GM12892 (cell line): ENCODE data around the gene INTS11.

Experiments used
- DNase-seq: peaks from one replicate; pipeline ENCODE4 v3.0.0; 2011; ENCODE audit not compliant: insufficient read length
- FAIRE-seq: peaks from 2 replicates; lab custom pipeline; 2011; peaks lifted over from hg19 to GRCh38; lab: Jason Lieb, UNC
- POLR2A ChIP-seq: IDR thresholded peaks from 2 replicates; pipeline ENCODE4 v1.6.1; 2011; ENCODE audit warnings: low read depth, low read length, control low read depth
- POLR2AphosphoS5 ChIP-seq: IDR thresholded peaks from 2 replicates; pipeline ENCODE4 v1.6.1; 2011; ENCODE audit warnings: low read depth, low read length, control low read depth
- TAF1 ChIP-seq: IDR thresholded peaks from 2 replicates; pipeline ENCODE4 v1.6.1; 2011; ENCODE audit warnings: low read depth, mild to moderate bottlenecking, control low read depth, low read length, borderline replicate concordance

The INTS11 gene

DNA sequence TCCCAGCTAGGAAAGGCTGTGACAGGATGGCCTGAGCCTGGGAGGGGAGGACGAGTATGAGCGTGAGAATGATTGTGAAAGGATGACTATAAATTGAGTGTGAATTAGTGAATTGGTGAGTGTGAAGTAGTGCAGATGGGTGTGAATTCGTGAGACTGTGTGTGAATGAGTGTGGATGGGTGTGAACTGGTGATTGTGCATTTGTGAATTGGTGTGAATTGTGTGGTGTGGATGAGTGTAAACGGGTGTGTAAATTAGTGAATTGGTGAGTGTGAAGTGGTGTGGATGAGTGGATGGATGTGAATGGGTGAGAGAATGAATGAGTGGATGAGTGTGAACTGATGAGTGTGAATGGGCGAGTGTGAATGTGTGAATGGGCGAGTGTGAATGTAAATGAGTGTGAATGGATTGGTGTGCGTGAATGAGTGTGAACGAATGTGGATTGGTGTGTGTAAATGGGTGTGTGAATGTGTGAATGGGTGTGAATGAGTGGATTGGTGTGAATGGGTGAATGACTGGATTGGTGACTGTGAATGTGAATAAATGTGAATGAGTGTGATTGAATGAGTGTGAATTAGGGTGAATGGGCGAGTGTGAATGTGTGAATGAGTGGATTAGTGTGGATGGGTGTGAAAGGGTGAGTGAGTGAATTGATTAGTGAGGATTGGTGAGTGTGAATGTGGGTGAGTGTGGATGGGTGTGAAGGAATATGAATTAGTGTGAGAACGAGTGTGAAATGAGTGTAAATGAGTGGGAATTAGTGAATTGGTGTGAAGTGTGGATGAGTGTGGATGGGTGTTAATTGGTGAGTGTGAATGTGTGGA is 41.6 kb upstream of the INTS11 start:
- FAIRE-seq, result no peak
- no peak for DNase-seq
- TF ChIP-seq POLR2A, result no peak
- no peak for TF ChIP-seq TAF1
- TF ChIP-seq POLR2AphosphoS5, result no peak

DNA sequence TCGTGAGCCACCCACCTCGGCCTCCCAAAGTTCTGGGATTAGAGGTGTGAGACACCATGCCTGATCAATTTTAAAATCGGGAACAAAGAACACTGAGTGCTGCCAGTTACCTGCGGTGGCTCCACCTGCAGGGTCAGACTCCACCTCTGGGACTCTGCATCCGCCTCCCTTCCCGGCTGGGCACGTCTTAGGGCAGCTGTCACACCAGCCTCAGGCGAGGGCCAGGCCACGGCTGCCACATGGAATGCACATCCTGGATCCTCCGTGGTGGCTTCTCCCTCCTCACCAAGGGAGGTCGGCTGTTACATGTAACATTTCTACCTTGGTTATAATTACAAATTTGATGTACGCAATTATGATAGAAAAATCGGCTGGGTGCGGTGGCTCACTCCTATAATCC is 39.8 kb upstream of the INTS11 start:
- DNase-seq, result no peak
- no peak for FAIRE-seq
- TF ChIP-seq POLR2AphosphoS5 (no peak), POLR2A (no peak), TAF1 (no peak)

DNA sequence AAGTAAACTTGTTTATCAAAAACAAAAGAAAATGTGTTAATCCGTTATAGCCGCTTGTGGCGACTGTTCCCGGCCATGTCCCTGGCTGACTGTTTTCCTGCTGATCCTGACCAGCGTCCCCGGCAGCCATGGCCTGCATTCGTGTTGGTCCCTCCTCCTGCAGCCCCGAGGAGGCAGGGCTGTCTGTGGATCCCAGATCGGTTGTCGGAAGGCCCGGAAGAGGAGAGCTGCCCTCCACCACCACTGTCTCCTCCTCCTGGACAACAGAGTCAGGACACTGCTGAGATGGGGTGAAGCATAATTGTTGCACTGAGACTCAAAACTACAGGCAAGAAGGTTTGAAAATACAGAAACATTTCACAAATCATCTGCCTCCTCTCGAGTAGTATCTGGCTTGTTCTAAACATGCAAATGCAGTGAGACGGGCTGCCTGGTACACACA is 37.5 kb upstream of the INTS11 start:
- DNase-seq (no peak), FAIRE-seq (no peak)
- no peak for TF ChIP-seq TAF1
- TF ChIP-seq POLR2AphosphoS5, result no peak
- TF ChIP-seq POLR2A, result no peak

- no peak for TF ChIP-seq POLR2A
- TF ChIP-seq TAF1, result no peak
- TF ChIP-seq POLR2AphosphoS5, result no peak
- no peak for FAIRE-seq
- DNase-seq, result no peak
These were observed 36.9 kb upstream of the INTS11 start for GRCh38 chr1:1361233-1361981.

GRCh38 chr1:1360506-1361169 is 36.2 kb upstream of the INTS11 start:
- no peak for TF ChIP-seq TAF1
- TF ChIP-seq POLR2A, result no peak
- no peak for TF ChIP-seq POLR2AphosphoS5
- FAIRE-seq (no peak), DNase-seq (no peak)

DNA sequence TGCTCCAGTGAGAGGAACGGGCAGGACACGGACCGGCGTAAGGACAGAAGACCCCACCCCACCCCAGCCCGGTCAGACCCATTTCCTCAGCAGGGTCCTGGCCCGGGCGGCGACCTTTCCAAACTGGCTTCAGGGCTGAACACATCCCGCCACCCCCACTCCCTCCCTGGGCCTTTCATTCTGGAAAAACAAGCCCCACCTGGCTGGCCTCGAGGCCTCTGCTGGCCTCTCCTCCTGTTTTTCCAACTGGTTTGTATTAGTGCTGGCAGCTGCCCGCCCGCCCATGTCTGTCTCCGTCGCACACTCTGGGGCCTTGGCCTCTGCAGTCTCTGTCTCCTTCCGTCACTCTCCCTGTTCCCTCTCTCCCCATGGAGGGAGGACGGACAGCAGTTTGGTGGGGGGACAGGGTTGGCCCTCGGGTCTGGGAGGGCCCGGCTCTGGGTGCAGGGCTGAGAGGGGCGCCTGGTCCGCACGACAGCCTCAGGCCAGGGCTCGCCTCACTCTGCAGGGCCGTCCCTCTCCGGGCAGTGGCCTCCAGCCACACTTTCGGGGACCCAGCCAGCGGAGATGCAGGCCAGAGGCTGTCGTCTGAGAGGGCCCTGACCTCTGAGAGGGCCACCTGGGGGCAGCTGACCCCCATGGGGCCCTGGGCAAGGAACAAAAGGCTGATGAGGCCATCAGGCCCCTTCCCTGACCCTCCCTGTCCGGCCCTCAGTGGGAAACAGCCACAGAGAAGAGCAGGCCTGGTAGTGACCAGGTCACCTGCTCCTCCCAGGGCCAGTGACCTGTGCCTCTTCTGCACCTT is 35.4 kb upstream of the INTS11 start:
- no peak for TF ChIP-seq POLR2AphosphoS5
- TF ChIP-seq TAF1, result no peak
- no peak for TF ChIP-seq POLR2A
- FAIRE-seq, result no peak
- no peak for DNase-seq

- DNase-seq (no peak), FAIRE-seq (no peak)
These were observed 34.8 kb upstream of the INTS11 start for GRCh38 chr1:1359308-1359663.

DNA sequence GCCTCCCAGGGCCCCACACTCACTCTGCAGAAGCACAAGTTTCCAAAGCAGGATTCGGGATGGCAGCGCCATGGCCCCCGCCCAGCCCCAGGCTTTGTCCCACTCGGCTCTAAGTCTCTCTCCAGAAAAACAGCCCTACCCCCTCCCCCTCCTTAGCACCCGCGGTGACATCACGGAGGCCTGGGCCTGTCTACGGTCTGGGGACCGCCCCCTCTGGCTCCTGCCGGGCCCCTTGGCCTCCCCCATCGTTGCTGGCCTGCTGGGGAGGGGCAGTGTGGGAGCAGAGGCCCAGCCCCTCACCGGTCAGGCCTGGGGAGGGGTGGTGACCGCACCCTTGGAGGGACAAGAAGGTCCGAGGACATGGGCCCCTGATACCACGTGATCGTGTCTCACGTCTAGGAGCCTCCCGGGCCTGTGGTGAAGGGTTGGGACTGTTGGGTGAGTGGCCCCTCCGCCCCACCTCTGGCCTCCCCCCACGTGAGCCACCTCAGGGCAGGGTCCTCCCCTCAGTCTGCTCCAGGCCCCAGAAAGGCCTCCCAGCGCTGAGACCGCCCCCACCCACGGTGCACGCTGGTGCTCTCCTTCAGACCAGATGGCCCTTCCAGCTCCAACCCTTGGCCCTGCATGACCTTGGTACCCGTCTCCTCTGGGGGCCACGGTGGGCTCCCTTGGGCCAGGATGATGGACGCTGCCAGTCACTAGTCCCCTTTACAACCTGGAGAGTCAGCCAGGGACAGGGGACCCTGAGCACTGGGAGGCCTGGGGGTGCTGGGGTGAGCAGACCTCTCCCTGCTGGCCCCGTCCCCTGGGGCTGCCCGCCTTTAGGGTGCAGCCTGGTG is 34.2 kb upstream of the INTS11 start, which contains the start of gene MXRA8:
Gene MXRA8 (minus strand): TSS at position 123 of the 839 bp plus-strand sequence. CDS start 51 bp downstream, at position 72.
- no peak for FAIRE-seq
- no peak for DNase-seq
- no peak for TF ChIP-seq POLR2AphosphoS5
- TF ChIP-seq POLR2A, result no peak
- TF ChIP-seq TAF1, result no peak

More at GRCh38 chr1:1359308-1359663, 34.8 kb upstream of the INTS11 start:
- TF ChIP-seq POLR2A (no peak), TAF1 (no peak), POLR2AphosphoS5 (no peak)

GRCh38 chr1:1357871-1358432 is 33.5 kb upstream of the INTS11 start:
- no peak for FAIRE-seq
- TF ChIP-seq POLR2AphosphoS5 (no peak), TAF1 (no peak), POLR2A (no peak)
- no peak for DNase-seq

DNA sequence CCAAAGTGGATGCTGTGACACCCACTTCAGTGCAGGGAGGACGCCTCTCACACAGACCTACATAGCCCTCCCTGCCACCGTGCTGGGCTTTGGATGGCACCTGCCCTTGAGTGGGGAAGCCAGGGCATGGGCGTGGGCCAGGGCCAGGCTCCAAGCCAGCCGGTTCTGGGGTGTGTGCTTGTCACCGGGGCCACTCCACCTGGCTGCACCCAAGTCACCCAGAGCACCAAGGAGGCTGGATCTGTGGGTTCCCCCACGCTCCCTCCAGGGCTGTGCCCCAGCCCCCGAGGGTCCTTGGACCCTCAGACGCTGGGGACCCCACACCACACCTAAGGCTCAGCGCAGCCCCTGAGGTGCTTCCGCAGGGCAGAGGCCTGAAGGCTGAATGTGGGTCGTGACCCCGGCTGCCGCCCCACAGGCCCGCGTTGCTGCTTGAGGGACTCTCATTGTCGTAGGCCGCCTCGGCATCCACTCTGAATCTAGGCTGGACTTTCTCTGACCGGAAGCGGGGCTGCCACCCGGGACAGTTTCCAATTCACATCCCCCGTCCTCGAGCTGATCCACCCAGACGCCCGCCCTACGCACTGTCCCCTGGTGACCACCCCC is 32.4 kb upstream of the INTS11 start:
- no peak for DNase-seq
- no peak for FAIRE-seq
- TF ChIP-seq TAF1 (no peak), POLR2A (no peak), POLR2AphosphoS5 (no peak)
